Measurements from ENCODE around the gene OPRM1.

DNA sequence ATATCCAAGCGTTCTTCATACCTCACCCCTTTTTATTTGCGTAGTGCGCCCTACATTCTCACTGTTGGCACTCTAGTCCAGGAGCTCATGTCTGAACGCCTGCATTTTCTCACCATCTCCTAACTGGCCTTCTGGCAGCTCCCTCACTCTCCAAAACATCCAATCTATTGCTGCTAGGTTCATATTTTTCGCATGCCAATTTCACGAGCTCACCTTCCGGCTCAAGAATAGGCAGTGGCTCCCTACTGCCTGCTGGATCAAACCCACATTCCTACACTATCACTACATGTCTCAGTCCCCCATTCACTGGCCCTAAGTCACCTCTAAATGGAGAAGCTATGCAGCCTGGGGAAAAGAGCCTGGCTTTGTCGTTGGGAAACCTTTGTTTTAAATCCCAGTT, 202.5 kb downstream of the OPRM1 start:
- TF ChIP-seq, protein P1, sequence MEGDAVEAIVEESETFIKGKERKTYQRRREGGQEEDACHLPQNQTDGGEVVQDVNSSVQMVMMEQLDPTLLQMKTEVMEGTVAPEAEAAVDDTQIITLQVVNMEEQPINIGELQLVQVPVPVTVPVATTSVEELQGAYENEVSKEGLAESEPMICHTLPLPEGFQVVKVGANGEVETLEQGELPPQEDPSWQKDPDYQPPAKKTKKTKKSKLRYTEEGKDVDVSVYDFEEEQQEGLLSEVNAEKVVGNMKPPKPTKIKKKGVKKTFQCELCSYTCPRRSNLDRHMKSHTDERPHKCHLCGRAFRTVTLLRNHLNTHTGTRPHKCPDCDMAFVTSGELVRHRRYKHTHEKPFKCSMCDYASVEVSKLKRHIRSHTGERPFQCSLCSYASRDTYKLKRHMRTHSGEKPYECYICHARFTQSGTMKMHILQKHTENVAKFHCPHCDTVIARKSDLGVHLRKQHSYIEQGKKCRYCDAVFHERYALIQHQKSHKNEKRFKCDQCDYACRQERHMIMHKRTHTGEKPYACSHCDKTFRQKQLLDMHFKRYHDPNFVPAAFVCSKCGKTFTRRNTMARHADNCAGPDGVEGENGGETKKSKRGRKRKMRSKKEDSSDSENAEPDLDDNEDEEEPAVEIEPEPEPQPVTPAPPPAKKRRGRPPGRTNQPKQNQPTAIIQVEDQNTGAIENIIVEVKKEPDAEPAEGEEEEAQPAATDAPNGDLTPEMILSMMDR (IDR thresholded peaks at IDR 0.05), result no peak
- no peak for TF ChIP-seq EZH2 (IDR thresholded peaks at IDR 0.05; ENCODE audit: borderline replicate concordance, insufficient read depth, low read depth, low read length, poor library complexity, severe bottlenecking)
